Ectodermal cell (in vitro differentiated cells): Measurements from ENCODE around the gene AKAP6.
"Not testable (repeated sequence)": the region's sequence is repeated elsewhere in the genome, so short reads cannot be mapped to it uniquely, and the experiment has no call there.

Experiments
- H3K27ac ChIP-seq: 2 replicates; pipeline ENCODE4 v1.7.0; 2013; ENCODE audit warnings: mild to moderate bottlenecking, low read depth, low read length; ENCODE audit not compliant: insufficient read depth, poor library complexity, severe bottlenecking
- H3K27me3 ChIP-seq: 2 replicates; pipeline ENCODE4 v1.7.0; 2013; ENCODE audit warnings: mild to moderate bottlenecking, low read length; ENCODE audit not compliant: insufficient read depth, control insufficient read depth, poor library complexity, severe bottlenecking
- H3K36me3 ChIP-seq: one replicate; pipeline ENCODE4 v1.7.0; 2013; ENCODE audit warnings: low read length; ENCODE audit not compliant: control insufficient read depth, insufficient read depth
- H3K4me1 ChIP-seq: one replicate; pipeline ENCODE4 v1.7.0; 2013; ENCODE audit warnings: low read length; ENCODE audit not compliant: control insufficient read depth, insufficient read depth
- H3K4me3 ChIP-seq: 2 replicates; pipeline ENCODE4 v1.7.0; 2013; ENCODE audit warnings: low read depth, low read length, control low read depth; ENCODE audit not compliant: insufficient read depth
- H3K9me3 ChIP-seq: 2 replicates; pipeline ENCODE4 v1.7.0; 2013; ENCODE audit warnings: mild to moderate bottlenecking, low read length, moderate library complexity; ENCODE audit not compliant: control insufficient read depth
- WGBS, 2 experiments: methylation state at CpG; one replicate each; pipeline ENCODE4 v1.1.7; 2013; ENCODE audit warnings: missing lambda C conversion rate in 2 of 2; 5-methylcytosine and 5-hydroxymethylcytosine counted together

The AKAP6 gene

GRCh38 chr14:32457213-32457920 is 128.3 kb downstream of the AKAP6 start:
- no peaks in the 10 kb centered on the region for H3K36me3 ChIP-seq
- no peak overlapping the region for H3K4me3 ChIP-seq
- WGBS, 2 experiments: 90 to 95% methylated on average over 5 of the region's 5 CpGs
- no peak overlapping the region for H3K27ac ChIP-seq
- H3K4me1 ChIP-seq: no peaks in the 10 kb centered on the region
- no peaks in the 10 kb centered on the region for H3K27me3 ChIP-seq
- no peaks in the 10 kb centered on the region for H3K9me3 ChIP-seq

GRCh38 chr14:32458720-32459119 is 129.6 kb downstream of the AKAP6 start:
- Histone ChIP-seq H3K9me3 (no peaks in the 10 kb centered on the region), H3K27ac (no peak overlapping the region), H3K36me3 (no peaks in the 10 kb centered on the region), H3K4me1 (no peaks in the 10 kb centered on the region), H3K27me3 (no peaks in the 10 kb centered on the region), H3K4me3 (no peak overlapping the region)
- WGBS, 2 experiments: 91 to 100% methylated on average over 1 to 2 of the region's 3 CpGs

GRCh38 chr14:32460267-32460666 is 131.2 kb downstream of the AKAP6 start:
- Histone ChIP-seq H3K27me3 (no peaks in the 10 kb centered on the region), H3K36me3 (no peaks in the 10 kb centered on the region), H3K9me3 (no peaks in the 10 kb centered on the region), H3K27ac (no peak overlapping the region), H3K4me1 (no peaks in the 10 kb centered on the region), H3K4me3 (no peak overlapping the region)
- WGBS, 2 experiments: 93 to 95% methylated on average over 4 of the region's 4 CpGs

GRCh38 chr14:32462553-32462952 is 133.5 kb downstream of the AKAP6 start:
- not testable (repeated sequence) for H3K4me1 ChIP-seq
- 89 to 96% methylated on average over 2 to 3 of the region's 4 CpGs for WGBS, 2 experiments

GRCh38 chr14:32468955-32469354 is 139.9 kb downstream of the AKAP6 start:
- WGBS, 2 experiments: 75 to 87% methylated on average over 2 of the region's 2 CpGs

More at GRCh38 chr14:32462553-32462952, 133.5 kb downstream of the AKAP6 start:
- H3K27ac ChIP-seq, H3K4me3 ChIP-seq, H3K9me3 ChIP-seq, H3K36me3 ChIP-seq, H3K27me3 ChIP-seq: not testable (repeated sequence)

GRCh38 chr14:32469388-32470160 is 140.5 kb downstream of the AKAP6 start:
- Histone ChIP-seq H3K4me1 (peaks cover 7% of the 10 kb centered on the region), H3K27me3 (no peaks in the 10 kb centered on the region), H3K4me3 (no peak overlapping the region), H3K27ac (no peak overlapping the region), H3K9me3 (no peaks in the 10 kb centered on the region), H3K36me3 (no peaks in the 10 kb centered on the region)
- 42% methylated on average over 4 of the region's 5 CpGs; no CpG with 5 or more reads in 1 of the 2 experiments for WGBS, 2 experiments

More at GRCh38 chr14:32468955-32469354, 139.9 kb downstream of the AKAP6 start:
- Histone ChIP-seq H3K4me3 (no peak overlapping the region), H3K9me3 (no peaks in the 10 kb centered on the region), H3K36me3 (no peaks in the 10 kb centered on the region), H3K27ac (no peak overlapping the region), H3K4me1 (peaks cover 7% of the 10 kb centered on the region), H3K27me3 (no peaks in the 10 kb centered on the region)

- WGBS, 2 experiments: 82 to 84% methylated on average over 4 of the region's 4 CpGs
- Histone ChIP-seq H3K4me1 (peaks cover 7% of the 10 kb centered on the region), H3K36me3 (no peaks in the 10 kb centered on the region), H3K4me3 (no peak overlapping the region), H3K9me3 (no peaks in the 10 kb centered on the region), H3K27ac (no peak overlapping the region), H3K27me3 (no peaks in the 10 kb centered on the region)
Measured at GRCh38 chr14:32470161-32470715, 141.1 kb downstream of the AKAP6 start.

GRCh38 chr14:32471181-32471580 is 142.1 kb downstream of the AKAP6 start:
- Histone ChIP-seq H3K36me3 (no peaks in the 10 kb centered on the region), H3K9me3 (no peaks in the 10 kb centered on the region), H3K27me3 (no peaks in the 10 kb centered on the region), H3K4me1 (peaks cover 7% of the 10 kb centered on the region), H3K4me3 (no peak overlapping the region), H3K27ac (no peak overlapping the region)
- 90 to 95% methylated on average over 3 to 4 of the region's 4 CpGs for WGBS, 2 experiments

GRCh38 chr14:32472076-32472475 is 143.0 kb downstream of the AKAP6 start:
- Histone ChIP-seq H3K9me3 (no peaks in the 10 kb centered on the region), H3K27me3 (no peaks in the 10 kb centered on the region), H3K4me3 (no peak overlapping the region), H3K36me3 (no peaks in the 10 kb centered on the region), H3K27ac (peak overlapping the region; percentile 63), H3K4me1 (peaks cover 7% of the 10 kb centered on the region)
- WGBS, 2 experiments: 100% methylated on average over 1 of the region's 1 CpG
